HG02884 (cell line): Measurements from ENCODE around the gene UBE2O.

Experiments used
- ATAC-seq: cut with Tn5 transposase; IDR thresholded peaks from one replicate; pipeline ENCODE4 v1.9.1; 2021; ENCODE audit warnings: mild to moderate bottlenecking, moderate library complexity; ENCODE audit not compliant: unreplicated experiment

Gene UBE2O

GRCh38 chr17:76487451-76488192, 34.7 kb upstream of the UBE2O start:
- no peak for ATAC-seq

- ATAC-seq, result no peak
These were observed 32.6 kb upstream of the UBE2O start for GRCh38 chr17:76485569-76485968.

DNA sequence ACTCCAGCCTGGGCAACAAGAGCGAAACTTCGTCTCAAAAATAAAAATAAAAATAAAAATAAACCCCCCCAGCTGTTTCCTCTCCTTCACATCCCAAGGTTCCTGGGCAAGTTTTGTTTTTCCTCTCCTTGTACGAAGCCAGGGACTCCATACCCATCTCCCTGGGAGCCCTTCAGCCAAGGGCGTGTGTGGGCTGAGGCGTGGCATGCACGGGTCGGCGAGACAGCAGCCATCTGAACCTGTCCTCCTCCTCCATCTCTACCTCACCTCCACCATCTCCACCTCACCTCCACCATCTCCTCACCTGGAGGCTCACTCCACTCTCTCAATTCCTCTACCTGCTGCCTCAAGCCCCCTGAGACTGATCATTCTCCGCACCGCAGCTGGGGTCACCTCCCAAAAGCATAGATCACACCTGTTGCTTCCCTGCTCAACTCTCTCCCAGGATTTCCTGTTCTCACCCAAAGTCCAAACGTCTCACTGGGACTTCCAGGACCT, 31.3 kb upstream of the UBE2O start:
- no peak for ATAC-seq

DNA sequence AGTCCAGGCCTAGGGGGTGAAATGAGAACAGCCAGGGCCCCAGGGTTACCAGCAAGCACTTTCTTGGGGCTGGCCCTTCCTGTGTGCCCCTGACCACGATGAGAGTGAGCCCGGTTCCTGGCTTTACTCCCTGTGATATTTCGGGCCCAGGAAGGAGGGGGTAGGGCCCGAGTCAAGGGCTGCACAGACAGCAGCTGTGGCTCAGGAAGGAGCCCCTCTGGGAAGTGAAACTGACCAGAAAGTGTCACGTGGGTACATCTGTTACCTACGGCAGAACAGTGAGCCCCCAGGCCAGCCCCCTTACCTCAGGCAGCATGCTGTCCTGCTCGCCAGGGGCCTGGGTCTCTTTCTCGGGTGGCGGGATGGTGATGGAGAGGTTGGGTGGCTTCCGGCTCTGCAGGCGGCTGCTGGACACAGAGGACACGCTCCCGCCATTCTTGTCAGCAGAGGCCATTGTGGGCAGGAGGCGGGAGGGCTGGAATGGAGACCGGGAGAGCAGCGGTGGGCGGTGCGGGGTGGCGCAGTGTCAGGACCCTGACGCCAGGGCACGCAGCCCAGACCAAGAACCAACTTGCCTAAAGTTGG, 28.2 kb upstream of the UBE2O start:
- peak; percentile 64 for ATAC-seq

DNA sequence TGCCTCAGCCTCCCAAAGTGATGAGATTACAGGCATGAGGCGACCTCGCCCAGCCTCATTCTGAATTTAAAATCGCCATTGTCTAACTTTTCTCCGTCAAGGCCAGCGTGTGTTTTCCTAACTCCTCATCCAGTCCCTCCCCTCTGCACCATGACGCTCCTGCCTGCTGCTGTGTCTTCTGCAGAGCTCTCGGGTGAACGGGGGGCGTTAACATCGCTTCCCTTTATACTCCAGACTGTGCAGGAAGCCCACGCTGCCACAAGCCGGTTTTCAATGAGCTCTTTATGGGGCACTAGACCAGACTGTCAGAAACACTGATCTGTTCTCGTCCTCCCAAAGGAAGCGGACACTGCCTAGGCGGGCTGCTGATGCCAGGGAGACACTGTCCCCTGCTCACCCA, 27.7 kb upstream of the UBE2O start:
- ATAC-seq, result no peak

- ATAC-seq, result no peak
These were observed 26.6 kb upstream of the UBE2O start for GRCh38 chr17:76479515-76480060.

- ATAC-seq, result no peak
These were observed 26.0 kb upstream of the UBE2O start for GRCh38 chr17:76478730-76479514.

DNA sequence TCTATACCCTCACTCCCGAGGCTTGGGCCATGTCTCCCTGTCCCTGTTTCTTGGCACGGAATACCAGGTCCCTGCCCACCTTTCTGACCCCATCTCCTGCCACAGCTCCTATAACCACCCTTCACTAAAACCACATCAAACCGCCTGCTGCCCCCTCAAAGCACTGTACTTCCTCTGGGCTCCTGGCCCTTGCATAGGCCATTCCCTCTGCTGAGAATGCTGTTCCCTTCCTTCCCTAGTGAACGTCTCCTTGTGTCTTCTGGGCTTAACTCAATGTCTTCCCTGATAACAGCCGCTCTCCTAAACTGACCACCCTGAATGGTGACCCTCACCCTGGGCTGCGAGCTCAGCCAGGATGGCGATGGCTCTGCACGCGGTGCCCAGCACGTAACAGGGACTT, 25.1 kb upstream of the UBE2O start:
- no peak for ATAC-seq

DNA sequence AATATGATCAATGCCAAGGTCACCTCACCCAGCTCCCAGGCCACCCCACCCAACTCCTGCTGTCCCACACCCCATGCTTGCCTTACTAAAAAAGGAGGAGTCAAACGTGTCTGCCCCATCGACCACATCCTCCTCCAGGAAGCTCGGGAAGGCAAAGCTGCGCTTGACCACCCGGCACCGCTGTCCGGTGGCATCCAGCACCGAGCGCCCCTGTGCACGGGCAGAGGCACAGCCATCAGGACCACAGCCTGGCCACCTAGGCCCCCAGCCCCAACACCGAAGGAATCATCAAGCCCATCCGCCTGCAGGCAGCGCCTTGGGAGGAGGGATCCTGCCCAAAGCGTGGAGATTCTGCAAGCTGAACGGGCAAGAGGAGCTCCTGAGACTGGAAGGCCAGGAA, 24.6 kb upstream of the UBE2O start:
- no peak for ATAC-seq

GRCh38 chr17:76476736-76477135, 23.8 kb upstream of the UBE2O start:
- no peak for ATAC-seq

DNA sequence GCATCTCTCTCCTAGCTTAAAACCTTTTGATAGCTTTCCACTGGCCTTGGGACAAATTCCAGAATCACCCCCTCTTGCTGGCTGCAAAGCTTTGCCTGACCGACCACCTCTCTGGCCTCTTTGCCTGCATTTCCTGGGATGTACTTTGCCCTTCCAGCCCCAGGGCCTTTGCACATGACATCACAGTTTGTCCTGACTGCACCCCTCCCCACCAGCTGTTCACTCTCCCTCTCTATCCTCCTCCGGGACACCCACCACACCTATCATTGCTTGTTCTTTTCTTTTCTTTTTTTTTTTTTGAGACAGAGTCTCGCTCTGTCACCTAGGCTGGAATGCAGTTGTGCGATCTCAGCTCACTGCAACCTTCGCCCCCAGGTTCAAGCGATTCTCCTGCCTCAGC, 22.4 kb upstream of the UBE2O start:
- no peak for ATAC-seq

- no peak for ATAC-seq
These were observed 21.9 kb upstream of the UBE2O start for GRCh38 chr17:76474894-76475293.

GRCh38 chr17:76474238-76474637, 21.3 kb upstream of the UBE2O start:
- no peak for ATAC-seq

GRCh38 chr17:76473541-76473985, 20.6 kb upstream of the UBE2O start:
- no peak for ATAC-seq

GRCh38 chr17:76472726-76473125, 19.8 kb upstream of the UBE2O start:
- no peak for ATAC-seq

DNA sequence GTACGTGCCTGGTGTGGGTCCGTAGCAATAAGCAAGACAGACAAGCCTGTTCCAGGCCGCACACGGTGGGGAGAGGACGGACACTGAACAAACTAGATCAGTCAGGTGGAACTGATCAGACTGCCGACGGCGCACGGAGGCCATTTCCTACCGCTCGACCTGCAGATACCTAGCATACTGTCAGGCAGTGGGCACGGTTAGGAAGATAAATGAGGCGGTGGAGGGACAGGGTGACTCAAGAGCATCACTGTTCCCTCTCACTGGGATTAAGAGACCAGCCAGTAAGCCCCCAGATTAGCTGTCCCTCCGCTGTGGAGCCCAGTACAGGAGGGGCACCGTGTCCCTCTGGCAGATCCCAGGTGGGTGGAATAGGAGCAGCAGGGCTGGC, 19.3 kb upstream of the UBE2O start:
- ATAC-seq, result no peak

GRCh38 chr17:76471498-76472257, 18.7 kb upstream of the UBE2O start:
- ATAC-seq, result no peak

DNA sequence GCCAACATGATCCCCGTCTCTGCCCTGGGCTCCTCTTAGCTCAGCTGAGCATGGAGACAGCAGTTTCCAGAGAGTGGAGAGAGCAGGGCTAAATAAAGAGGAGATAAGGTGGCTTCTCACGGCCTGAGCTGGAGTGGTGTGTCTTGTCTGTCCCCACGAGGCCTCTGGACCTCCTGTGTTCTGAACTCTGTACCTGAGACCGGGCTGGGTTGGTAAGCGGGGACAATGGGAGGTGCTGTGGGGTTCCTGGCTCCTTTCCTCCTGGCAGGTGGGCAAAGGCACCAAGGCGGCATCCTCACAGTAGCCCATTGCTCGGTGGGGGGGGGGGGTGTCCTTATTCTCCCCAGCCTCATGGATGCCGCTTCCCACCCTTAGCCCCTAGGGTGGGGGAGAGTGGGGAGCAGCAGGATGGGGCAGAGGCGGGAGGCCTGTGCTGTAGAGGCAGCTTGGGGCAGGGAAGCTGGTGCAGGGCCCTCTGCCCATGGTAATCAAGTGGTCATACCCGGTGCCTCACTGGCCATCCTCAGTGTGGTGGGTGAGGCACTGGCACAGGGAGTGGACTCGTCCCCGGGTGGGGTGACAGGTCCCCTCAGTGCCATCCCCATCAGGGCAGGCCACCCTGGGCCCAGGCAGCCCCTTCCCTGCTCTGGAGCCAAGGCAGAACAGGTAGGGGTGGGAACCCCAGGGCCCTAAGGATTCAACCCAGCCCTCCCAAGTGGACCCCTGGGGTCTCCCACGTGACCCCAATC, 17.2 kb upstream of the UBE2O start:
- no peak for ATAC-seq

- no peak for ATAC-seq
These were observed 16.4 kb upstream of the UBE2O start for GRCh38 chr17:76469076-76469990.
